ENCODE data around the gene TCP1.
"Not testable (repeated sequence)": the region's sequence is repeated elsewhere in the genome, so short reads cannot be mapped to it uniquely, and the experiment has no call there.

TCP1 gene

GRCh38 chr6:159832946-159833345 lies 43.5 kb upstream of the TCP1 start:
- Histone ChIP-seq H3K9ac (ENCODE audit: insufficient read length, low read depth) (no peak overlapping the region), H3K4me1 (ENCODE audit: insufficient read depth, insufficient read length) (peaks cover 12% of the 10 kb centered on the region), H3K27me3 (ENCODE audit: insufficient read depth, insufficient read length) (no peaks in the 10 kb centered on the region), H3K36me3 (ENCODE audit: insufficient read depth, insufficient read length, low read length) (no peaks in the 10 kb centered on the region), H3K4me3 (ENCODE audit: insufficient read length, low read depth) (no peak overlapping the region), H3K9me3 (ENCODE audit: insufficient read depth, low read length) (no peaks in the 10 kb centered on the region)
- no peak for TF ChIP-seq YY1 (IDR thresholded peaks at IDR 0.05; ENCODE audit: insufficient read depth, insufficient read length)
- no peak for TF ChIP-seq ZNF274 (IDR thresholded peaks at IDR 0.05; ENCODE audit: low read depth, low read length)
- no peak for TF ChIP-seq SUZ12 (IDR thresholded peaks at IDR 0.05; ENCODE audit: extremely low read depth, insufficient read depth, insufficient read length)
- DNase-seq (ENCODE audit: low read depth, low spot score): no peak

- DNase-seq (ENCODE audit: low read depth, low spot score): no peak
- H3K9ac ChIP-seq (ENCODE audit: insufficient read length, low read depth): peak overlapping the region; percentile 50
- H3K4me3 ChIP-seq (ENCODE audit: insufficient read length, low read depth): no peak overlapping the region
- H3K27me3 ChIP-seq (ENCODE audit: insufficient read depth, insufficient read length): no peaks in the 10 kb centered on the region
- no peaks in the 10 kb centered on the region for H3K9me3 ChIP-seq (ENCODE audit: insufficient read depth, low read length)
- TF ChIP-seq ZNF274 (IDR thresholded peaks at IDR 0.05; ENCODE audit: low read depth, low read length) (no peak), SUZ12 (IDR thresholded peaks at IDR 0.05; ENCODE audit: extremely low read depth, insufficient read depth, insufficient read length) (no peak), YY1 (IDR thresholded peaks at IDR 0.05; ENCODE audit: insufficient read depth, insufficient read length) (no peak)
- peaks cover 12% of the 10 kb centered on the region for H3K4me1 ChIP-seq (ENCODE audit: insufficient read depth, insufficient read length)
- no peaks in the 10 kb centered on the region for H3K36me3 ChIP-seq (ENCODE audit: insufficient read depth, insufficient read length, low read length)
Observed at GRCh38 chr6:159831373-159831679, 41.9 kb upstream of the TCP1 start.

GRCh38 chr6:159830501-159831372 lies 41.3 kb upstream of the TCP1 start:
- Histone ChIP-seq H3K9me3 (ENCODE audit: insufficient read depth, low read length) (no peaks in the 10 kb centered on the region), H3K4me1 (ENCODE audit: insufficient read depth, insufficient read length) (peaks cover 12% of the 10 kb centered on the region), H3K27me3 (ENCODE audit: insufficient read depth, insufficient read length) (no peaks in the 10 kb centered on the region), H3K9ac (ENCODE audit: insufficient read length, low read depth) (peak overlapping the region; percentile 65), H3K36me3 (ENCODE audit: insufficient read depth, insufficient read length, low read length) (no peaks in the 10 kb centered on the region), H3K4me3 (ENCODE audit: insufficient read length, low read depth) (no peak overlapping the region)
- peak; percentile 82 for DNase-seq (ENCODE audit: low read depth, low spot score)
- no peak for TF ChIP-seq ZNF274 (IDR thresholded peaks at IDR 0.05; ENCODE audit: low read depth, low read length)
- no peak for TF ChIP-seq YY1 (IDR thresholded peaks at IDR 0.05; ENCODE audit: insufficient read depth, insufficient read length)
- no peak for TF ChIP-seq SUZ12 (IDR thresholded peaks at IDR 0.05; ENCODE audit: extremely low read depth, insufficient read depth, insufficient read length)

- H3K36me3 ChIP-seq (ENCODE audit: insufficient read depth, insufficient read length, low read length): no peaks in the 10 kb centered on the region
- H3K4me3 ChIP-seq (ENCODE audit: insufficient read length, low read depth): no peak overlapping the region
- DNase-seq (ENCODE audit: low read depth, low spot score): no peak
- no peaks in the 10 kb centered on the region for H3K27me3 ChIP-seq (ENCODE audit: insufficient read depth, insufficient read length)
- H3K4me1 ChIP-seq (ENCODE audit: insufficient read depth, insufficient read length): peaks cover 12% of the 10 kb centered on the region
- H3K9ac ChIP-seq (ENCODE audit: insufficient read length, low read depth): peak overlapping the region; percentile 63
- TF ChIP-seq SUZ12 (IDR thresholded peaks at IDR 0.05; ENCODE audit: extremely low read depth, insufficient read depth, insufficient read length) (no peak), YY1 (IDR thresholded peaks at IDR 0.05; ENCODE audit: insufficient read depth, insufficient read length) (no peak), ZNF274 (IDR thresholded peaks at IDR 0.05; ENCODE audit: low read depth, low read length) (no peak)
- no peaks in the 10 kb centered on the region for H3K9me3 ChIP-seq (ENCODE audit: insufficient read depth, low read length)
Observed at GRCh38 chr6:159829526-159829925, 40.1 kb upstream of the TCP1 start.

- TF ChIP-seq ZNF274 (IDR thresholded peaks at IDR 0.05; ENCODE audit: low read depth, low read length) (no peak), SUZ12 (IDR thresholded peaks at IDR 0.05; ENCODE audit: extremely low read depth, insufficient read depth, insufficient read length) (no peak), YY1 (IDR thresholded peaks at IDR 0.05; ENCODE audit: insufficient read depth, insufficient read length) (no peak)
- H3K36me3 ChIP-seq (ENCODE audit: insufficient read depth, insufficient read length, low read length): no peaks in the 10 kb centered on the region
- H3K27me3 ChIP-seq (ENCODE audit: insufficient read depth, insufficient read length): no peaks in the 10 kb centered on the region
- no peak overlapping the region for H3K4me3 ChIP-seq (ENCODE audit: insufficient read length, low read depth)
- H3K9ac ChIP-seq (ENCODE audit: insufficient read length, low read depth): no peak overlapping the region
- peaks cover 12% of the 10 kb centered on the region for H3K4me1 ChIP-seq (ENCODE audit: insufficient read depth, insufficient read length)
- no peak for DNase-seq (ENCODE audit: low read depth, low spot score)
- H3K9me3 ChIP-seq (ENCODE audit: insufficient read depth, low read length): no peaks in the 10 kb centered on the region
Observed at GRCh38 chr6:159828074-159828473, 38.7 kb upstream of the TCP1 start.

- peaks cover 15% of the 10 kb centered on the region for H3K4me1 ChIP-seq (ENCODE audit: insufficient read depth, insufficient read length)
Observed at GRCh38 chr6:159826968-159827647, 37.7 kb upstream of the TCP1 start.

GRCh38 chr6:159826004-159826403 lies 36.6 kb upstream of the TCP1 start:
- peaks cover 13% of the 10 kb centered on the region for H3K4me1 ChIP-seq (ENCODE audit: insufficient read depth, insufficient read length)
- no peaks in the 10 kb centered on the region for H3K27me3 ChIP-seq (ENCODE audit: insufficient read depth, insufficient read length)
- H3K36me3 ChIP-seq (ENCODE audit: insufficient read depth, insufficient read length, low read length): no peaks in the 10 kb centered on the region
- no peak for TF ChIP-seq SUZ12 (IDR thresholded peaks at IDR 0.05; ENCODE audit: extremely low read depth, insufficient read depth, insufficient read length)
- no peak for TF ChIP-seq YY1 (IDR thresholded peaks at IDR 0.05; ENCODE audit: insufficient read depth, insufficient read length)
- DNase-seq (ENCODE audit: low read depth, low spot score): no peak
- no peak overlapping the region for H3K9ac ChIP-seq (ENCODE audit: insufficient read length, low read depth)
- no peaks in the 10 kb centered on the region for H3K9me3 ChIP-seq (ENCODE audit: insufficient read depth, low read length)
- no peak overlapping the region for H3K4me3 ChIP-seq (ENCODE audit: insufficient read length, low read depth)

More at GRCh38 chr6:159826968-159827647, 37.7 kb upstream of the TCP1 start:
- Histone ChIP-seq H3K9ac (ENCODE audit: insufficient read length, low read depth) (no peak overlapping the region), H3K36me3 (ENCODE audit: insufficient read depth, insufficient read length, low read length) (no peaks in the 10 kb centered on the region), H3K9me3 (ENCODE audit: insufficient read depth, low read length) (no peaks in the 10 kb centered on the region), H3K27me3 (ENCODE audit: insufficient read depth, insufficient read length) (no peaks in the 10 kb centered on the region), H3K4me3 (ENCODE audit: insufficient read length, low read depth) (no peak overlapping the region)
- DNase-seq (ENCODE audit: low read depth, low spot score): no peak
- TF ChIP-seq ZNF274 (IDR thresholded peaks at IDR 0.05; ENCODE audit: low read depth, low read length): no peak
- no peak for TF ChIP-seq SUZ12 (IDR thresholded peaks at IDR 0.05; ENCODE audit: extremely low read depth, insufficient read depth, insufficient read length)
- no peak for TF ChIP-seq YY1 (IDR thresholded peaks at IDR 0.05; ENCODE audit: insufficient read depth, insufficient read length)

GRCh38 chr6:159824690-159825089 lies 35.3 kb upstream of the TCP1 start:
- not testable (repeated sequence) for H3K27me3 ChIP-seq (ENCODE audit: insufficient read depth, insufficient read length); H3K4me3 ChIP-seq (ENCODE audit: insufficient read length, low read depth); H3K9ac ChIP-seq (ENCODE audit: insufficient read length, low read depth)

More at GRCh38 chr6:159824690-159825089, 35.3 kb upstream of the TCP1 start:
- not testable (repeated sequence) for H3K9me3 ChIP-seq (ENCODE audit: insufficient read depth, low read length); DNase-seq (ENCODE audit: low read depth, low spot score); H3K4me1 ChIP-seq (ENCODE audit: insufficient read depth, insufficient read length); H3K36me3 ChIP-seq (ENCODE audit: insufficient read depth, insufficient read length, low read length)
